GM21737 (cell line): ENCODE data around the gene MYBBP1A.

Source experiments
- ATAC-seq: cut with Tn5 transposase; IDR thresholded peaks from one replicate; pipeline ENCODE4 v1.9.1; 2021; ENCODE audit warnings: mild to moderate bottlenecking, moderate library complexity; ENCODE audit not compliant: unreplicated experiment

MYBBP1A gene

DNA sequence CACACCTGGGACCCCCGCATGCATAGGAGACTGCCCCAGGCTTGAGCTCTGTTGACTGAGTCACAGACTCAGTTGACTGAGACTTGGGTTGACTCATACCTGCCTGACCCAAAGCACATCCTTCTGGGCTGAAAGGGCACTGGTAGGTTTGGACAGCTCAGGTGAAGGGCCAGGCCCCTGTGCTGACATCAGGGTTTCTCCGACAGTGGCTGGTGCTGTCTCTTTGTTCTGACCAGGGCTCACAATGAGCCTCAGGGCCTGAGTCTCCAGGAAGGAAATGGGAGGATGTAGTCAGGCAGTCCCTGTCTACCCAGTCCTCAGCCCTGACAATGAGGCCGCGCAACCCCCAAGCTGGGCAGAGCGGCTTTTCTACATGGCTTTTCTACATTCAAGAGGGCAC is 50.0 kb downstream of the MYBBP1A start:
- ATAC-seq: no peak

DNA sequence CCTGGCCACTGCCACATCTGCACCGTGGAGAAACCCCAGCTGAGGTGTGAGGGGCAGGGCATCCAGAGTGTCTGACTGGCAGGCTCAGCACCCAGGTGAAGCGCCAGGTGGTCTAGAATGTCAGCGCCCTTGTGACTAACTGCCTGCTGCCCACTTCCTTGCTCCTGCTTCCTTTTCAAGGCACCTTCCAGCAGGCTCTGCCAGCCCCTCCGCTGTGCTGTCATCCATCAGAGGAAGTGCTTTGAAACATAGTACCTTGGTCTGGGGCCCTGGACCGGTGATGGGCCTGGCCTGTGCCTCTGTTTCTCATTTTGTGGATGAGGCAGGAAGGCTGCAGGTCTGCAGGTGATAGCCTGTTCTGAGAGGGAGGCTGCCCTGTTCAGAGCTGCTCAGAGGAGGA is 51.0 kb downstream of the MYBBP1A start:
- ATAC-seq: no peak

DNA sequence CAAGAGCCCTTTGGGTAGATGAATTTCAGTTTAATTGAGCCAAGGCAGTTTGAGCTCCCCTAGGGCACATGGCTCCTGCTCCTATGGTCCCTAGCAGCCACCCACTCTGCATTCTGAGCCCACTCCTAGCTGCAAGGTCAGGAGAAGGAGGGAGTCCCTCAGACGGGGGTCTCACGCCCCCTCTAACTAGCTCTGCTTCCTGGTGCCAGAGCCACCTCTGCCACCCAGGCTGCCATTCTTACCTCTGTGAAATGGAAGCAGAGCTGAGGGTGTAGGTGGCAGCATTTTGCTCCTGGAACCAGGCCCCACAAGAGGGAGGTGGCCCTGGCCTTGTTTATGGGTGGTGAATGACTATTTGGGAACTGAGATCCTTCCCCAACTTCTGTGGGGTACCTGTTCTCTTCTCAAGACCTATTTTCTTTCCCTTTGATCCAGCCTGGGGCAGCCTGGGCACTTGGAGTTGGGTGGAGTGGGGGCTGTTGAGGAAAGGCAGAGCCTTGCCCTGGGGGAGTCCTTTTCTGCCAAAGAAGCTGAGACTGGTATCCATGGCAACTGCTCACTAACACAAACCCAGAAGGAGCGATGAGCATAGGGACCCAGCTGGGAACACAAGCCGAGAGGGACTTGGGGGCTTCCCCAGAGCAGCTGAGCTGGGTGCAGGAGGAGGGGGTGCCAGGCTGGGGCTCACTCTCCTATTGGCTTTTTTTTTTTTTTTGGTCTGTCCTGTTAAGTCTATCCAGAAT is 51.7 kb downstream of the MYBBP1A start:
- no peak for ATAC-seq

DNA sequence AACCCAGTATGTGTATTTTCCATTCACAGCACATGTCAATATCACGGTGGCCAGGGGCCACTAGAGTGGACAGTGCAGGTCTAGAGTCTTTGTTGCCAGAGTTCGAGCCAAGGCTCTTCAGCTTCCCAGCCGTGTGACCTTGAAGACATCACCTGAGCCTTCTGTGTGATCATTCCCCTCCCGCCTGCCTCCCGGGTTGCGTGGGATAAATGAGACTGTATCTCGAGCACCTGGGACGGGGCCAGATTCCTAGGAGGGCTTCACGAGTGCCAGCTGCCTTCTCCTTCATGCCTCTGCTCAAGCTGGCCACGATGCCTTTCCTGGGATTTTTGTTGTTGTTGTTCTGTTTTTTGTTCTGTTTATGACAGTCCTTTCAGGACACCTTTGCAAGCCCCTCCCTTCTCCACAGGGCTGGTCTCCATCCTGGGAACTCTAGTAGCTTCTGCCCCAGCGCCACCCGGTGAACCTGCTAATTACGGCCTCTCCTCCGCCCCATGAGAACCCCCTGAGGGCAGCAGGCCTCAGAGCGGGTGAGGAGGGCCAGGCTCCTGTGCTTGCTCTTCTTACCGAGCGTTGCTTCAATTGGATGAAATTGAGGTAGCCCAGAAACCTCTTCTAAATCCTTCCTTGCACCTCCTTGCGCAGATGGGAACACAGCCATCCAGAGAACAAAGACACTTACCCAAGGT is 52.6 kb downstream of the MYBBP1A start:
- ATAC-seq: no peak

DNA sequence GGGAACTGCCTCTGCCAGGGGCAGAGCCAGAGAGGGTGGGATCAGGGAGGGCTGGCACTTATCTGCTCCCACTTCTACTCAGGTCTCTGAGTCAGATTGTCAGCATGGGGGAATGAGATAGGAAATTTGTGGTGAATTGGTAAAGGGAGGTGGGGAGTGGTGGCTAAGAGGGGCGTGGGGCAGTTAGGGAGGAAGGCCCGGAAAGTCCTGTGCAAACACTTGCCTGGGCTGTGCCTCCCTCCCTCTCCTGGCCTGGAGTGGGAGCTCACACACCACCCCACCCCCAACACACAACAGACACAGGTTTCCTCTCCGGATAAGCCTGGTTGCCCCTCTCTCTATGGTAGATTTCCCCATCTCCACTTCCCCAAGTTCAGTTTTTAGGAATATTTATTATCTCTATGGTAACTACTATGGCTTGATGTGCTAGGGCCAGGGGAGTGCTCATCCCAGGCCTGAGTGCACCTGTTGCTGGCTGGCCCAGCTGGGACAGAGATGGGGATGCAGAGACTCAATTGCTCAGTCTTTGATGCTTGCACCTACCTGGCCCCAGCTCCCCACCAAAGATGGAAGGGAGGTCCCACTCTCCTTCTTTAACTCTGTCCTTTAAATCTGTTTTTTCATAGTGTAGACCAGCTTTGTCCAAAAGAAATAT is 53.8 kb downstream of the MYBBP1A start:
- ATAC-seq: no peak

DNA sequence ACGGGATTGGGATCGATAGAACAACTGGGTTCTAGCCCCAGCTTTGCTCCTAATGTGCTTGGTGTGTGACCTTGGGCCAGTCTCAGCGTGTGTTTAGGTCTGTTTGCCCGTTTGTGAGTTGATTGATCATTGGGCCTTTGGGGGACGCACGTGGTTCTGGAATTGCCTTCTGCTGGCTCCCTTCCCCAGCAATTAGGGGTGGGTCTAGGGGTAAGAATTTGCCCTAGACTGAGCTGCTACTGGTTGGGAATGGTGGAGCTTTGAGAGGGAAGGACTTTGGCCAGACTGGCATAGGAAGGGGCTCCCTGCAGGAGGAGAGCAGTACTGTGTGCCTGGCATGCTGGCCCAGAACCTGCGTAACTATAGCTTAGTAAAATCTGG is 55.0 kb downstream of the MYBBP1A start:
- ATAC-seq: no peak

DNA sequence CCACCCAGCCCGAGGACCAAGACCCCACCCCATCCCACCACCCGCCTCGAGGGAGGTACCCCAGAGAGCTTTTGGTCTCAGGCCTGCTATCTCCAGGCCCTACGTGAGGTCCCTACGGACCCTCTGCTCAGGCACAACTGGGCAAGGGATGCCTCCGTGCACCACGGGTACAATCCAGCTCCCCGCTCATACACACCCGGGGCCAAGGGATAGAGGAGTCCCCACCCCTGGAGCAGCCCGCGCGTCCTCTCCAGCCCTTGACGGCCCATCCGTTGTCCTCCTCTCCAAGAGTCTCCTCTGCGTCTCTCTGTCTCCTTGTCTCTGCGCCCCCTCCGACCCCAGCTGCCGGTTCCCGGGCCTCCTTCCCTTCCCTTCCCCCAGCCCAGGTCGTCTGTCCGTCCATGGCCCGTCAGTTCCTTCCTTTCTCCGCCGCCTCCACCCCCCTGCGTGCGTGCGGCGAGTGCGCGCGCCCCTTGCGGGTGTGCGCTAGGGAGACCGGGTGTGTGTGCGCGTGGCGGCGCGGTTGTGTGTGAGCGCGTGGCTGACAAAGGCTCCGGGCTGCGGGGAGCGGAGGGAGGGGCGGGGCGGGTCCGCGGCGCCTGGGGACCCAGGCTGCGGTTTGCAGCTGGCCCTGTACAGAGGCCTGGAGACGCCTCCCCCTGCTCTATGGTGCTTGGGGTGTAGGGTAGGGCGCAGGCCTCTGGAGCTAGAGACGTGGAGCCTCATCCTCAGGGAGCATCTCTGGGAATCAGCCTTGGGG is 55.6 kb downstream of the MYBBP1A start:
- ATAC-seq: no peak

DNA sequence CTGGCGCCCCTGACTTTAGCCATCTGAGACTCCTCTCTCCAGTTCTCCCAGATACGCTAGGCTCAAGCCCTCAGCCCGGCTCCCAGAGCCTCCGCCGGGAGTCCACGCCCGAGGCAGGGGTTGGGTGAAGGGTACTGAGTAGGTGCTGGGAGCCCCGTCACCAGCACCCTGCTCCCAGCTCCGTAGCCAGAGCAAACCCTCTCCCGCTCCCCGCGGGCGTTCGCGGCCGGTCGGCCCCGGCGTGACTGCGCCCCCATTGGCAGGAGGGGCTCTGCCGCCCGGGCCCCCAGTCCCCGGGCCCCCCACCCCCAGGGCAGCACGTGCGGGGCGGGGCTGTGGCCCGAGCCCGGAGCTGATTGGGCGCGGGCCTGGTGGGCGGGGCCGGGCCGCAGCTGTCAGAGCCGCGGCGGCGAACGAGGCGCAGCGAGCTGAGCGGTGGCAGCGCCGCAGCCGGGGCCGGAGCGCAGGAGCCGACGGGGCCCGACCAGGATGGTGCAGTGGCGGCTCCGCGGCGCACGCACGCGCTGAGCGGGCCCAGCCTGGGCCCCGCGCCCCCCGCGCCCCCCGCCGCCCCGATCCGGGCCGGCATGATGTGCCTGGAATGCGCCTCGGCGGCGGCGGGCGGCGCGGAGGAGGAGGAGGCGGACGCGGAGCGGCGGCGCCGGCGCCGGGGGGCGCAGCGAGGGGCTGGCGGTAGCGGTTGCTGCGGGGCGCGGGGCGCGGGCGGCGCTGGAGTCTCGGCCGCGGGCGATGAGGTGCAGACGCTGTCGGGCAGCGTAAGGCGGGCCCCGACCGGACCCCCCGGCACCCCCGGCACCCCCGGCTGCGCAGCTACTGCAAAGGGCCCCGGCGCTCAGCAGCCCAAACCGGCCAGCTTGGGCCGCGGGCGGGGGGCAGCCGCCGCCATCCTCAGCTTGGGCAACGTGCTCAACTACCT is 56.5 kb downstream of the MYBBP1A start, which contains the start of gene SPNS2:
Gene SPNS2, plus strand, starts transcription at position 421 of the 937 bp plus-strand sequence. Its CDS starts 167 bp downstream, at position 588.
- no peak for ATAC-seq

DNA sequence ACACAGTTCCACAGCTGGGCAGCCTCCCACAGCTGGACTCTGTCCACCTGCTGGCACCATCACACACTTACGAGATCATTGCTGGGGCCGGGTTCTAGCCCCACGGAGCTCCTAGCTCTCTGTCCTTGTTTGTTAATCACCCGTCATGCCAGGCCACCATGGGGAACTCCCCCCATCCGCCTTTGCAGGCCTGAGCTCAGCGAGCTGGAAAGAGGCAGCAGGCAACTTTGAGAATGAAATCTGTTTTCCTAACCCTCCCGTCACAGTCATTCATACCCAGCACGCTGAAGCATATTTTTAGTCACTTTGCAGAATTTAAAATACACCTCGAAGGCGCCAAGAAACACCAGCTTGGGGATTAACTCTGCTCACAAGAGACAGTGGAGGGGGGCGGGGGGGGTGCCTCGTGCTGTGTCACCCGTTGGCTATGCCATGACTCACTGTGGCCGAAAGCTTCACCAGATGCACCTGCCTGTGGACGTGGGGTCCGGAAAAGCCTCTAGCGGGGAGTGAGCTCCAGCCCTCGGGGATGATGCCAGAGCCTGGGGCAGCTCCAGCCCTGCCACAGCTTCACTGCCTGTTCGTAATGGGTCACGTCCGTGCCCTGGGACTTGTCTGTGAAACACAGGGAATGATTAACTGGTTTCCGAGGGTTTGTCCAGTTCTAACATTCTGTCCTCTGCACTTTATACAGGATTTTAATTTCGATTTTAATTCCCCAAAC is 57.9 kb downstream of the MYBBP1A start:
- no peak for ATAC-seq

DNA sequence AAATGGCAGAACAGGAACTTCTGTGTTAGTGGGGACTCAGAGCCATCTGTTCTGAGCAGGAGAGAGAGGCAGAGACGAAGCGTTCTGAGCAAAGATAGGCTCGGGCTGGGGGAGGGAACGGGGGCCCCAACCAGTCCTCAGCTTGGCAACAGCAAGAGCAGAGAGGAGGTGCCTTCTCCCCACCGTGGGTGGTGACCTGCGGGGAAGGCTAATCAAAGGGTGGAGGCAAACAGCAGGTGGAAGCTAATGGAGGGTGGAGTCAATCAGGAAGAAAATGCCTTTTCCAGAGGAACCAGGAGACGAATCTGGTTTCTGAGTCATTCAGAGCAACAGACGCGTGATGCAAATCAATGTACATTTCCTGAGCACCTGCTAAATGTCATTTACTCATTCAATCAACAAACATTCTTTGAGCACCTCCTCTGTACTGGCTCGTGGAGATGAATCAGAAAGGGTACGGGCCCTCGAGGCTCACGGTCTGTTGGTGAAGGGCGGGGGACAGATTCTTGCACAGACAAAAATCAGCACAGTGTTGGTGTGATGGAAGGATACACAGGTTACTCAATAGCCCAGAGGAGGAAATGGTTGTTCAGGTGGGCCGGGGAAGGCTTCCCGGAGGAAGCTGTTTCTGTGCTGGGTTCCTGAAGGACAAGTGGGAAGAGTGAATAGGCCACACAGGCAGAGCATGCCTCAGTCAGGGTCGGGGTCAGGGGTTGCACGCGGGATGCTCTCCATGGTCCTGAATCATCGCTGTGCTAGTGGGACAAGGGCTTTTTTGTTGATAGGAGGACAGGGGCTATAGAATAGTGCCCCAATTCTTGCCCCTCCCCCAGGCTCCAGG is 62.2 kb downstream of the MYBBP1A start:
- ATAC-seq: no peak

DNA sequence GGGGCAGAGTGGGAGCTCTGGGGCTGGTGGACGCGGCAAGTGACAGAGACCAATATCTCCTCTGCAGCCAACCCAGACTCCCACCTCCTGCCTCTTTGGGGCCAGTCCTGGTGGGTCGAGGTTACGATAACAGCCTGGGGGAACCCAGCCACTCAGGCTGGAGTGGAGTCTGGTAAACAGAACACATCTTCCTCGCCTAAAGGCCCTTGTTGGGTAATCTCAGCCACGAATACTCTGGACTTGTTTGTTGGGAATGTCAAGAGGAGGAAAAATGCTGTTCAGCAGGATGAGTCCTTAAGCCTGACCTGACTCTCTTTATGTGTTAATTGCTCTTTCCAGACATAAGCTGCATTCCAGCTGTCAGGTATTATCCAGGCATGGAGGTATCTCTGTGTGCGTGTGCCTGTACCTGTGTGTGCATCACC is 64.5 kb downstream of the MYBBP1A start:
- ATAC-seq: no peak

DNA sequence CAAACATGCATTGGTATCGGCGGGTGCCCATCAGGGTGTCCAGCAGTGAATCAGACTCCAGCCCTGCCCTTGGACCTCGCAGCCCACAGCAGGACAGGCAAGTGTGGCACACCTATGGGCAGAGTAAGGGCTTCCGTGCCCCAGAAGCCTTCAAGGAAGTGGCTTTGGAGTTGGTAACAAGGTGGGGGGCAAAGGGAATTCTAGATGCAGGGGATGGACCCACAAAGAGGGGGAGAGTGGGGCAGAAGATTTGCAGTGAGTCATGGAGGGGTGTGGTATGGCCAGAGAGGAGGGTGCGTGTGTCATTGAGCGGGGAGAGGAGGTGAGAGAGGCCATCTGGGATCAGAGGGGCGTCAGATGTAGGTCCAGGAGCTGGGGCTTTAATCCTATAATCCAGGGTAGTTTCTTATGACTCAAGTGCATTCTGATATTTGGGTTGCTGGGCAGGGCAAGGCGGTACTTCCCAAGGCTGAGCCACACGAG is 65.0 kb downstream of the MYBBP1A start:
- ATAC-seq: no peak

DNA sequence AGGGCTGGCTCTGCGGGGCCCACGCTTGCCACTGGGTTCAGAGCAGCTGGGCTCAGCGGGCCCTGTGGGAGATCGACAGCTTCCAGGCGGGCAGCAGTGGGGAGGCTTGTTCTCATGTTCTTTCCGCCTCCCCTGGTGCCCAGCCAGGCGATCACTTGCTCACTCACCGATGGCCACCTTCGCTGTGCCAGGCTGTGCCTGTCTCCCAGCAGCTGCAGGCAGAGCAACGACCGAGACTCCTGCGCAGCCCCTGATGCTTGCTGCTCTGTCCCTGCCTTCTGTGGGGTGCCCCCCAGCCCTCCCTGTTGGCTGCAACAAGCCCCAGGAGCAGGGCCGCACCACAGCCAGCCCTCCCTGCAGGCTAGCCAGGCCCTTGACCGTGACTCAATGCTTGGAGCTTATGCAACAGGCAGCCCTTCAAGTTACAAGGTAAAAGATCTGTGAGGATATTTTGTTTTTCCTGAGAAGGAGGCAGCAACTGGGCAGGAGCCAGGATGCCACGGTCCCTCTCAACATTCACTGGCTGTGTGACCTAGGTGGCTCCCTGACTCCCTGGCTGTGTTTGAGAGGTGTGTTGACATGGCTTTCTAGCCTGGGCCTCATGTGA is 66.1 kb downstream of the MYBBP1A start:
- no peak for ATAC-seq
